ENCODE results near the gene ARHGAP26. TPM values are rescaled to one million over a fixed set of nuclear protein-coding genes. Genes with fewer than 3 reads are reported as not detected.

The ARHGAP26 gene
- total and polyA plus RNA-seq, 4 donors: 1.8 to 16.7 (median 4.1) TPM

GRCh38 chr5:142824391-142824790, 54.2 kb downstream of the ARHGAP26 start (continued):
- TF ChIP-seq JUND (IDR thresholded peaks at IDR 0.05) (no peak), FOXA1 (IDR thresholded peaks at IDR 0.05) (no peak), TAF1 (conservative IDR thresholded peaks at IDR 0.05) (no peak), ATF3 (IDR thresholded peaks at IDR 0.05) (no peak)

- H3K4me3 ChIP-seq (ENCODE audit: low read depth in 1 of 3, low read length in 3 of 3): no peak overlapping the region
- no peaks in the 10 kb centered on the region for H3K9me3 ChIP-seq (ENCODE audit: control insufficient read depth in 4 of 4, low read length in 3 of 4)
- no peak overlapping the region for H3K27ac ChIP-seq (ENCODE audit: low read depth in 1 of 2, low read length in 2 of 2)
- H3K4me1 ChIP-seq (ENCODE audit: control insufficient read depth in 4 of 4, insufficient read depth in 4 of 4, low read length in 3 of 4): peaks cover 2 to 34% (median 30%) of the 10 kb centered on the region in 4 donors
- no peaks in the 10 kb centered on the region for H3K36me3 ChIP-seq (ENCODE audit: control insufficient read depth in 4 of 4, insufficient read depth in 3 of 4, low read depth in 1 of 4, low read length in 3 of 4)
- WGBS: 79% methylated on average over 13 of the region's 13 CpGs
- no peak for DNase-seq (ENCODE audit: low spot score)
- no peak for TF ChIP-seq YY1 (IDR thresholded peaks at IDR 0.05)
- TF ChIP-seq REST (IDR thresholded peaks at IDR 0.05): no peak
- no peak for TF ChIP-seq FOXA2 (IDR thresholded peaks at IDR 0.05)
- TF ChIP-seq GABPA (IDR thresholded peaks at IDR 0.05 in 1 of 2, conservative IDR thresholded peaks at IDR 0.05 in 1 of 2): no peak
- no peak for TF ChIP-seq EGR1 (IDR thresholded peaks at IDR 0.05; ENCODE audit: low read depth in 2 of 2)
- no peak for TF ChIP-seq HNF4G (IDR thresholded peaks at IDR 0.05)
- TF ChIP-seq FOXA1 (IDR thresholded peaks at IDR 0.05): no peak
- no peaks in the 10 kb centered on the region for H3K27me3 ChIP-seq (ENCODE audit: control insufficient read depth in 4 of 4, insufficient read depth in 4 of 4, low read length in 3 of 4)
- H3K9ac ChIP-seq (ENCODE audit: low read depth in 1 of 2, low read length in 2 of 2): no peak overlapping the region
Measured at GRCh38 chr5:142825378-142826089, 55.4 kb downstream of the ARHGAP26 start.

GRCh38 chr5:142826093-142826492, 55.9 kb downstream of the ARHGAP26 start:
- Histone ChIP-seq H3K27ac (ENCODE audit: low read depth in 1 of 2, low read length in 2 of 2) (no peak overlapping the region), H3K4me1 (ENCODE audit: control insufficient read depth in 4 of 4, insufficient read depth in 4 of 4, low read length in 3 of 4) (peaks cover 2 to 28% (median 25%) of the 10 kb centered on the region in 4 donors), H3K9me3 (ENCODE audit: control insufficient read depth in 4 of 4, low read length in 3 of 4) (no peaks in the 10 kb centered on the region), H3K27me3 (ENCODE audit: control insufficient read depth in 4 of 4, insufficient read depth in 4 of 4, low read length in 3 of 4) (no peaks in the 10 kb centered on the region), H3K36me3 (ENCODE audit: control insufficient read depth in 4 of 4, insufficient read depth in 3 of 4, low read depth in 1 of 4, low read length in 3 of 4) (no peaks in the 10 kb centered on the region), H3K9ac (ENCODE audit: low read depth in 1 of 2, low read length in 2 of 2) (no peak overlapping the region), H3K4me3 (ENCODE audit: low read depth in 1 of 3, low read length in 3 of 3) (no peak overlapping the region)
- no peak for DNase-seq (ENCODE audit: low spot score)
- WGBS: 85% methylated on average over 5 of the region's 5 CpGs
- TF ChIP-seq HNF4A (conservative IDR thresholded peaks at IDR 0.05): no peak
- no peak for TF ChIP-seq FOXA1 (IDR thresholded peaks at IDR 0.05)
- TF ChIP-seq SP1 (IDR thresholded peaks at IDR 0.05): no peak
- TF ChIP-seq EGR1 (IDR thresholded peaks at IDR 0.05; ENCODE audit: low read depth in 2 of 2): no peak
- TF ChIP-seq GABPA (IDR thresholded peaks at IDR 0.05 in 1 of 2, conservative IDR thresholded peaks at IDR 0.05 in 1 of 2): no peak
- no peak for TF ChIP-seq RAD21 (IDR thresholded peaks at IDR 0.05)
- TF ChIP-seq JUND (IDR thresholded peaks at IDR 0.05): no peak
- no peak for TF ChIP-seq RXRA (IDR thresholded peaks at IDR 0.05)
- no peak for TF ChIP-seq FOXA2 (IDR thresholded peaks at IDR 0.05)
- TF ChIP-seq ATF3 (IDR thresholded peaks at IDR 0.05): no peak
- no peak for TF ChIP-seq REST (IDR thresholded peaks at IDR 0.05)
- no peak for TF ChIP-seq MAX (IDR thresholded peaks at IDR 0.05)
- TF ChIP-seq HNF4G (IDR thresholded peaks at IDR 0.05): no peak
- no peak for TF ChIP-seq NR2F2 (IDR thresholded peaks at IDR 0.05)
- TF ChIP-seq TAF1 (conservative IDR thresholded peaks at IDR 0.05): no peak
- TF ChIP-seq ZBTB33 (IDR thresholded peaks at IDR 0.05): no peak
- no peak for TF ChIP-seq YY1 (IDR thresholded peaks at IDR 0.05)

Data from liver (tissue), 9 donors.